H1 (cell line): Measurements from ENCODE around the gene C16orf95. TPM values are rescaled to one million over a fixed set of nuclear protein-coding genes. Genes with fewer than 3 reads are reported as not detected.

Source experiments
- HDAC2 ChIP-seq, 2 experiments: fragments of 300-600 bp in 1 of 2; sonication (generic) in 1 of 2; IDR thresholded peaks; 2 replicates each; pipeline ENCODE4 v1.6.1; 2011 to 2012; ENCODE audit warnings: low read depth in 2 of 2, low read length in 2 of 2, mild to moderate bottlenecking in 2 of 2, moderate library complexity in 2 of 2, borderline replicate concordance in 1 of 2, inconsistent platforms in 1 of 2
- RBBP5 ChIP-seq: IDR thresholded peaks from 2 replicates; pipeline ENCODE4 v1.7.1; 2012; ENCODE audit warnings: low read depth, mild to moderate bottlenecking, inconsistent platforms, low read length, moderate library complexity, borderline replicate concordance
- TCF12 ChIP-seq: IDR thresholded peaks from 2 replicates; pipeline ENCODE4 v1.6.1; 2011; ENCODE audit warnings: low read depth, mild to moderate bottlenecking, low read length
- polyA plus RNA-seq, 7 experiments: library from polyadenylated mRNA; depleted of rRNA in 3 of 7; stranded (reverse) in 5 of 7; unstranded in 2 of 7; fragments of >200 nt in 5 of 7; fragments of 200-250 nt in 2 of 7; gene quantifications; 1 replicate in 5 of 7; 2 replicates in 1 of 7; 4 replicates in 1 of 7; pipeline versions ENCODE4 v1.2.1 to v1.2.3, GENCODE V29; 2011 to 2013; ENCODE audit warnings: missing spikeins in 2 of 7, mixed read lengths in 2 of 7
- total RNA-seq: library from RNA; stranded (reverse); fragmentation: NEBNext Ultra II Directional; extraction: Animal tissue kit (Norgen Biotek cat#: 25700); gene quantifications from 2 replicates; pipeline ENCODE4 v1.2.1, GENCODE V29; 2021
- TF ChIP-seq, protein P1 (sequence below): fragments of 300-600 bp; sonication (generic); IDR thresholded peaks from 2 replicates; pipeline ENCODE4 v1.7.1; 2012; ENCODE audit warnings: low read length, moderate library complexity, mild to moderate bottlenecking, inconsistent platforms; ENCODE audit not compliant: insufficient replicate concordance

Gene C16orf95
- total and polyA plus RNA-seq, 2 of the 8 experiments (the other 6 are each of a cell fraction or from before 2014, with no cell fraction given), result 5.0 to 5.4 TPM

DNA sequence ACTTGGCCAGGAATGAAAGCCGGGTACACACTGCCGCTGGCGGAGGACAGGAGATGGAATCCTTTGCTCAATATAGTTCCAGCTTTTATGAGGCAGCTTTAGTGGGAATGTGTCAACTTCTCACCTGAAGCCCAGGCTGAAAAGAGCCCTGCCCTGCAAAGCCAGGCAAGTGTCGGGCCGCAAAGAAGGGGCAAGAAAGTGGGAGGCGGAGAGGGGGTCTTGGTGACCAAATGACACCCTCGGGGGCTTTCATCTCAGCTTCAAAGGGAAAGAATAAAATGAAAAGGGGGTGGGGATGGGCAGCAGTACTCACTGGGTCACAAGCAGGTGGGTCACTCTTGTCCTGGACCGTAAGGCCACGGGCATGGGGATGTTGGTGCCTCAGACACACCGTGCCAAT, 62.9 kb downstream of the C16orf95 start (continued):
- TF ChIP-seq, protein P1, sequence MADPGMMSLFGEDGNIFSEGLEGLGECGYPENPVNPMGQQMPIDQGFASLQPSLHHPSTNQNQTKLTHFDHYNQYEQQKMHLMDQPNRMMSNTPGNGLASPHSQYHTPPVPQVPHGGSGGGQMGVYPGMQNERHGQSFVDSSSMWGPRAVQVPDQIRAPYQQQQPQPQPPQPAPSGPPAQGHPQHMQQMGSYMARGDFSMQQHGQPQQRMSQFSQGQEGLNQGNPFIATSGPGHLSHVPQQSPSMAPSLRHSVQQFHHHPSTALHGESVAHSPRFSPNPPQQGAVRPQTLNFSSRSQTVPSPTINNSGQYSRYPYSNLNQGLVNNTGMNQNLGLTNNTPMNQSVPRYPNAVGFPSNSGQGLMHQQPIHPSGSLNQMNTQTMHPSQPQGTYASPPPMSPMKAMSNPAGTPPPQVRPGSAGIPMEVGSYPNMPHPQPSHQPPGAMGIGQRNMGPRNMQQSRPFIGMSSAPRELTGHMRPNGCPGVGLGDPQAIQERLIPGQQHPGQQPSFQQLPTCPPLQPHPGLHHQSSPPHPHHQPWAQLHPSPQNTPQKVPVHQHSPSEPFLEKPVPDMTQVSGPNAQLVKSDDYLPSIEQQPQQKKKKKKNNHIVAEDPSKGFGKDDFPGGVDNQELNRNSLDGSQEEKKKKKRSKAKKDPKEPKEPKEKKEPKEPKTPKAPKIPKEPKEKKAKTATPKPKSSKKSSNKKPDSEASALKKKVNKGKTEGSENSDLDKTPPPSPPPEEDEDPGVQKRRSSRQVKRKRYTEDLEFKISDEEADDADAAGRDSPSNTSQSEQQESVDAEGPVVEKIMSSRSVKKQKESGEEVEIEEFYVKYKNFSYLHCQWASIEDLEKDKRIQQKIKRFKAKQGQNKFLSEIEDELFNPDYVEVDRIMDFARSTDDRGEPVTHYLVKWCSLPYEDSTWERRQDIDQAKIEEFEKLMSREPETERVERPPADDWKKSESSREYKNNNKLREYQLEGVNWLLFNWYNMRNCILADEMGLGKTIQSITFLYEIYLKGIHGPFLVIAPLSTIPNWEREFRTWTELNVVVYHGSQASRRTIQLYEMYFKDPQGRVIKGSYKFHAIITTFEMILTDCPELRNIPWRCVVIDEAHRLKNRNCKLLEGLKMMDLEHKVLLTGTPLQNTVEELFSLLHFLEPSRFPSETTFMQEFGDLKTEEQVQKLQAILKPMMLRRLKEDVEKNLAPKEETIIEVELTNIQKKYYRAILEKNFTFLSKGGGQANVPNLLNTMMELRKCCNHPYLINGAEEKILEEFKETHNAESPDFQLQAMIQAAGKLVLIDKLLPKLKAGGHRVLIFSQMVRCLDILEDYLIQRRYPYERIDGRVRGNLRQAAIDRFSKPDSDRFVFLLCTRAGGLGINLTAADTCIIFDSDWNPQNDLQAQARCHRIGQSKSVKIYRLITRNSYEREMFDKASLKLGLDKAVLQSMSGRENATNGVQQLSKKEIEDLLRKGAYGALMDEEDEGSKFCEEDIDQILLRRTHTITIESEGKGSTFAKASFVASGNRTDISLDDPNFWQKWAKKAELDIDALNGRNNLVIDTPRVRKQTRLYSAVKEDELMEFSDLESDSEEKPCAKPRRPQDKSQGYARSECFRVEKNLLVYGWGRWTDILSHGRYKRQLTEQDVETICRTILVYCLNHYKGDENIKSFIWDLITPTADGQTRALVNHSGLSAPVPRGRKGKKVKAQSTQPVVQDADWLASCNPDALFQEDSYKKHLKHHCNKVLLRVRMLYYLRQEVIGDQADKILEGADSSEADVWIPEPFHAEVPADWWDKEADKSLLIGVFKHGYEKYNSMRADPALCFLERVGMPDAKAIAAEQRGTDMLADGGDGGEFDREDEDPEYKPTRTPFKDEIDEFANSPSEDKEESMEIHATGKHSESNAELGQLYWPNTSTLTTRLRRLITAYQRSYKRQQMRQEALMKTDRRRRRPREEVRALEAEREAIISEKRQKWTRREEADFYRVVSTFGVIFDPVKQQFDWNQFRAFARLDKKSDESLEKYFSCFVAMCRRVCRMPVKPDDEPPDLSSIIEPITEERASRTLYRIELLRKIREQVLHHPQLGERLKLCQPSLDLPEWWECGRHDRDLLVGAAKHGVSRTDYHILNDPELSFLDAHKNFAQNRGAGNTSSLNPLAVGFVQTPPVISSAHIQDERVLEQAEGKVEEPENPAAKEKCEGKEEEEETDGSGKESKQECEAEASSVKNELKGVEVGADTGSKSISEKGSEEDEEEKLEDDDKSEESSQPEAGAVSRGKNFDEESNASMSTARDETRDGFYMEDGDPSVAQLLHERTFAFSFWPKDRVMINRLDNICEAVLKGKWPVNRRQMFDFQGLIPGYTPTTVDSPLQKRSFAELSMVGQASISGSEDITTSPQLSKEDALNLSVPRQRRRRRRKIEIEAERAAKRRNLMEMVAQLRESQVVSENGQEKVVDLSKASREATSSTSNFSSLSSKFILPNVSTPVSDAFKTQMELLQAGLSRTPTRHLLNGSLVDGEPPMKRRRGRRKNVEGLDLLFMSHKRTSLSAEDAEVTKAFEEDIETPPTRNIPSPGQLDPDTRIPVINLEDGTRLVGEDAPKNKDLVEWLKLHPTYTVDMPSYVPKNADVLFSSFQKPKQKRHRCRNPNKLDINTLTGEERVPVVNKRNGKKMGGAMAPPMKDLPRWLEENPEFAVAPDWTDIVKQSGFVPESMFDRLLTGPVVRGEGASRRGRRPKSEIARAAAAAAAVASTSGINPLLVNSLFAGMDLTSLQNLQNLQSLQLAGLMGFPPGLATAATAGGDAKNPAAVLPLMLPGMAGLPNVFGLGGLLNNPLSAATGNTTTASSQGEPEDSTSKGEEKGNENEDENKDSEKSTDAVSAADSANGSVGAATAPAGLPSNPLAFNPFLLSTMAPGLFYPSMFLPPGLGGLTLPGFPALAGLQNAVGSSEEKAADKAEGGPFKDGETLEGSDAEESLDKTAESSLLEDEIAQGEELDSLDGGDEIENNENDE, result no peak
- TF ChIP-seq RBBP5 (no peak), TCF12 (no peak), HDAC2 (IDR thresholded peaks at IDR 0.05; ENCODE audit: borderline replicate concordance in 1 of 2, low read depth in 2 of 2, low read length in 2 of 2) (no peak)
- TF ChIP-seq, all 59 proteins: peak for 0
